Neural cell (in vitro differentiated cells): ENCODE data around the gene PPM1H. TPM values are rescaled to one million over a fixed set of nuclear protein-coding genes. Genes with fewer than 3 reads are reported as not detected.

Experiments used
- H2AFZ ChIP-seq: fragments of 200-600, 300-800 bp; sonication (generic), shearing (Covaris generic); 2 replicates; pipeline ENCODE4 v1.6.0; 2014; ENCODE audit warnings: low read depth, mild to moderate bottlenecking, antibody characterized with exemption, low read length, moderate library complexity
- H3F3A ChIP-seq: fragments of 200-600 bp; shearing (Covaris generic); 2 replicates; pipeline ENCODE4 v1.6.1; 2016; ENCODE audit warnings: mild to moderate bottlenecking, moderate library complexity, mixed read lengths, antibody characterized with exemption, low read length; ENCODE audit not compliant: insufficient read depth, poor library complexity, severe bottlenecking
- H3K27ac ChIP-seq: fragments of 200-600, 300-800 bp; sonication (generic), shearing (Covaris generic); 2 replicates; pipeline ENCODE4 v1.5.1; 2014; ENCODE audit warnings: mild to moderate bottlenecking, low read length, moderate library complexity
- H3K27me3 ChIP-seq: fragments of 300-800, 200-600 bp; sonication (generic), shearing (Covaris generic); 2 replicates; pipeline ENCODE4 v1.6.0; 2014; ENCODE audit warnings: mild to moderate bottlenecking, low read depth, low read length, moderate library complexity; ENCODE audit not compliant: insufficient read depth
- H3K36me3 ChIP-seq: fragments of 300-800, 200-600 bp; sonication (generic), shearing (Covaris generic); 2 replicates; pipeline ENCODE4 v1.5.1; 2014; ENCODE audit warnings: mild to moderate bottlenecking, antibody characterized with exemption, low read length, moderate library complexity; ENCODE audit not compliant: insufficient read depth
- H3K4me2 ChIP-seq: fragments of 300-800, 200-600 bp; sonication (generic), shearing (Covaris generic); 2 replicates; pipeline ENCODE4 v1.6.0; 2014; ENCODE audit warnings: mild to moderate bottlenecking, low read length
- H3K4me3 ChIP-seq: fragments of 300-800, 200-600 bp; sonication (generic), shearing (Covaris generic); 2 replicates; pipeline ENCODE4 v1.5.1; 2014; ENCODE audit warnings: mild to moderate bottlenecking, low read length, moderate library complexity
- H3K79me2 ChIP-seq: fragments of 200-600 bp; shearing (Covaris generic); replicated peaks from 2 replicates; pipeline ENCODE4 v1.6.0; 2014; ENCODE audit warnings: mild to moderate bottlenecking, low read length, moderate library complexity; ENCODE audit not compliant: insufficient read depth
- H3K9ac ChIP-seq: fragments of 300-800, 200-600 bp; sonication (generic), shearing (Covaris generic); 2 replicates; pipeline ENCODE4 v1.6.1; 2016; ENCODE audit warnings: mild to moderate bottlenecking, low read length, mixed read lengths
- H3K9me2 ChIP-seq: fragments of 200-600 bp; shearing (Covaris generic); 2 replicates; pipeline ENCODE4 v1.6.1; 2016; ENCODE audit warnings: mild to moderate bottlenecking, low read length, mixed read lengths; ENCODE audit not compliant: insufficient read depth
- H3K9me3 ChIP-seq: fragments of 200-600, 300-800 bp; sonication (generic), shearing (Covaris generic); 2 replicates; pipeline ENCODE4 v1.6.1; 2016; ENCODE audit warnings: mild to moderate bottlenecking, mixed run types, low read length, moderate library complexity, mixed read lengths
- H4K20me1 ChIP-seq: fragments of 200-600 bp; shearing (Covaris generic); 2 replicates; pipeline ENCODE4 v1.6.1; 2016; ENCODE audit warnings: mild to moderate bottlenecking, mixed run types; ENCODE audit not compliant: insufficient read depth
- EP300 ChIP-seq: fragments of 450-650 bp; conservative IDR thresholded peaks from 2 replicates; pipeline ENCODE4 v1.6.1; 2014; ENCODE audit warnings: antibody characterized with exemption, mild to moderate bottlenecking, moderate library complexity; ENCODE audit not compliant: poor library complexity, severe bottlenecking
- EZH2 ChIP-seq: fragments of 200-600, 300-800 bp; shearing (Covaris generic), sonication (generic); IDR thresholded peaks from 2 replicates; pipeline ENCODE4 v1.6.1; 2014; ENCODE audit warnings: antibody characterized with exemption, low read length, borderline replicate concordance, mild to moderate bottlenecking; ENCODE audit not compliant: insufficient read depth, poor library complexity, severe bottlenecking
- MXI1 ChIP-seq: fragments of 450-650 bp; conservative IDR thresholded peaks from 2 replicates; pipeline ENCODE4 v1.6.1; 2014; ENCODE audit warnings: antibody characterized with exemption, mild to moderate bottlenecking; ENCODE audit not compliant: poor library complexity, severe bottlenecking
- POLR2AphosphoS5 ChIP-seq: IDR thresholded peaks from 2 replicates; pipeline ENCODE4 v1.6.1; 2012
- RAD21 ChIP-seq: fragments of 450-650 bp; conservative IDR thresholded peaks from 2 replicates; pipeline ENCODE4 v1.6.1; 2014; ENCODE audit warnings: antibody characterized with exemption, mild to moderate bottlenecking, moderate library complexity
- SMC3 ChIP-seq: fragments of 450-650 bp; conservative IDR thresholded peaks from 2 replicates; pipeline ENCODE4 v1.6.1; 2014; ENCODE audit warnings: antibody characterized with exemption, mild to moderate bottlenecking, moderate library complexity; ENCODE audit not compliant: poor library complexity
- TAF1 ChIP-seq: IDR thresholded peaks from 2 replicates; pipeline ENCODE4 v1.6.1; 2012; ENCODE audit warnings: low read depth
- polyA plus RNA-seq: library from polyadenylated mRNA; depleted of rRNA; stranded (reverse); fragments of >200 nt; gene quantifications from 2 replicates; pipeline ENCODE4 v1.2.3, GENCODE V29; 2014
- TF ChIP-seq, protein P1 (sequence below): fragments of 450-650 bp; IDR thresholded peaks from 2 replicates; pipeline ENCODE4 v1.5.1; 2014; ENCODE audit warnings: antibody characterized with exemption, mild to moderate bottlenecking, moderate library complexity; ENCODE audit not compliant: poor library complexity, severe bottlenecking
- TF ChIP-seq, protein P2 (sequence below): IDR thresholded peaks from 2 replicates; pipeline ENCODE4 v1.6.1; 2012; ENCODE audit warnings: borderline replicate concordance

Gene PPM1H
- polyA plus RNA-seq, 1 donor from 2014 or later: 3.9 TPM

GRCh38 chr12:62787611-62788010 lies 147.3 kb downstream of the PPM1H start:
- no peaks in the 10 kb centered on the region for H4K20me1 ChIP-seq
- no peaks in the 10 kb centered on the region for H3F3A ChIP-seq
- H3K9me3 ChIP-seq: no peaks in the 10 kb centered on the region
- no peaks in the 10 kb centered on the region for H3K36me3 ChIP-seq
- TF ChIP-seq EZH2 (no peak), POLR2AphosphoS5 (no peak), SMC3 (no peak), RAD21 (no peak), TAF1 (no peak), MXI1 (no peak), EP300 (no peak)
- TF ChIP-seq, protein P1, sequence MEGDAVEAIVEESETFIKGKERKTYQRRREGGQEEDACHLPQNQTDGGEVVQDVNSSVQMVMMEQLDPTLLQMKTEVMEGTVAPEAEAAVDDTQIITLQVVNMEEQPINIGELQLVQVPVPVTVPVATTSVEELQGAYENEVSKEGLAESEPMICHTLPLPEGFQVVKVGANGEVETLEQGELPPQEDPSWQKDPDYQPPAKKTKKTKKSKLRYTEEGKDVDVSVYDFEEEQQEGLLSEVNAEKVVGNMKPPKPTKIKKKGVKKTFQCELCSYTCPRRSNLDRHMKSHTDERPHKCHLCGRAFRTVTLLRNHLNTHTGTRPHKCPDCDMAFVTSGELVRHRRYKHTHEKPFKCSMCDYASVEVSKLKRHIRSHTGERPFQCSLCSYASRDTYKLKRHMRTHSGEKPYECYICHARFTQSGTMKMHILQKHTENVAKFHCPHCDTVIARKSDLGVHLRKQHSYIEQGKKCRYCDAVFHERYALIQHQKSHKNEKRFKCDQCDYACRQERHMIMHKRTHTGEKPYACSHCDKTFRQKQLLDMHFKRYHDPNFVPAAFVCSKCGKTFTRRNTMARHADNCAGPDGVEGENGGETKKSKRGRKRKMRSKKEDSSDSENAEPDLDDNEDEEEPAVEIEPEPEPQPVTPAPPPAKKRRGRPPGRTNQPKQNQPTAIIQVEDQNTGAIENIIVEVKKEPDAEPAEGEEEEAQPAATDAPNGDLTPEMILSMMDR: no peak
- TF ChIP-seq, protein P2, sequence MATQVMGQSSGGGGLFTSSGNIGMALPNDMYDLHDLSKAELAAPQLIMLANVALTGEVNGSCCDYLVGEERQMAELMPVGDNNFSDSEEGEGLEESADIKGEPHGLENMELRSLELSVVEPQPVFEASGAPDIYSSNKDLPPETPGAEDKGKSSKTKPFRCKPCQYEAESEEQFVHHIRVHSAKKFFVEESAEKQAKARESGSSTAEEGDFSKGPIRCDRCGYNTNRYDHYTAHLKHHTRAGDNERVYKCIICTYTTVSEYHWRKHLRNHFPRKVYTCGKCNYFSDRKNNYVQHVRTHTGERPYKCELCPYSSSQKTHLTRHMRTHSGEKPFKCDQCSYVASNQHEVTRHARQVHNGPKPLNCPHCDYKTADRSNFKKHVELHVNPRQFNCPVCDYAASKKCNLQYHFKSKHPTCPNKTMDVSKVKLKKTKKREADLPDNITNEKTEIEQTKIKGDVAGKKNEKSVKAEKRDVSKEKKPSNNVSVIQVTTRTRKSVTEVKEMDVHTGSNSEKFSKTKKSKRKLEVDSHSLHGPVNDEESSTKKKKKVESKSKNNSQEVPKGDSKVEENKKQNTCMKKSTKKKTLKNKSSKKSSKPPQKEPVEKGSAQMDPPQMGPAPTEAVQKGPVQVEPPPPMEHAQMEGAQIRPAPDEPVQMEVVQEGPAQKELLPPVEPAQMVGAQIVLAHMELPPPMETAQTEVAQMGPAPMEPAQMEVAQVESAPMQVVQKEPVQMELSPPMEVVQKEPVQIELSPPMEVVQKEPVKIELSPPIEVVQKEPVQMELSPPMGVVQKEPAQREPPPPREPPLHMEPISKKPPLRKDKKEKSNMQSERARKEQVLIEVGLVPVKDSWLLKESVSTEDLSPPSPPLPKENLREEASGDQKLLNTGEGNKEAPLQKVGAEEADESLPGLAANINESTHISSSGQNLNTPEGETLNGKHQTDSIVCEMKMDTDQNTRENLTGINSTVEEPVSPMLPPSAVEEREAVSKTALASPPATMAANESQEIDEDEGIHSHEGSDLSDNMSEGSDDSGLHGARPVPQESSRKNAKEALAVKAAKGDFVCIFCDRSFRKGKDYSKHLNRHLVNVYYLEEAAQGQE: no peak
- no peaks in the 10 kb centered on the region for H3K9me2 ChIP-seq
- H3K4me3 ChIP-seq: no peak overlapping the region
- no peak overlapping the region for H2AFZ ChIP-seq
- no peak overlapping the region for H3K27ac ChIP-seq
- H3K27me3 ChIP-seq: no peaks in the 10 kb centered on the region
- no peak overlapping the region for H3K4me2 ChIP-seq
- H3K79me2 ChIP-seq: no peaks in the 10 kb centered on the region
- no peak overlapping the region for H3K9ac ChIP-seq

DNA sequence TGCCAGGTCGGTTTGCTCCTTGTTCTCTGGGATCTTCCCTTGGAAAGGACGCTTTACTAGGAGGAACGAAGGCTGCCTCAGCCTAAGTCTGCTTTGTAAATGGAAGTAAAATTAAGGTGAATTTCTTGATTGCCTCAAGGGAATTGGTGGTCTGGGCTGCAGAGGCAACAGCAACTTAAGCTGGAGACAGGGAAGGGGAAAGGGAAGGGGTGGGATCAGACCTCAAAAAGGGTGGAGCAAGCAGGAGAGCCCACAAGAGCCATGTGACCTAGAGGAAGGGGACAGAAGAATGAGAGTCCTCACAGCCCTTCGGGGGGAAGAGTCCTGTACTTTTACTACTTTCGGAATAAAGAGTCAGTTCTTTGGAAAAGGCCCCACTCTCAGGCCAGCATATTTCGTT lies 147.9 kb downstream of the PPM1H start:
- no peak overlapping the region for H3K9ac ChIP-seq
- no peaks in the 10 kb centered on the region for H3K36me3 ChIP-seq
- H3K27ac ChIP-seq: no peak overlapping the region
- H3K79me2 ChIP-seq: no peaks in the 10 kb centered on the region
- H3K9me3 ChIP-seq: no peaks in the 10 kb centered on the region
- no peaks in the 10 kb centered on the region for H3K9me2 ChIP-seq
- no peaks in the 10 kb centered on the region for H3K27me3 ChIP-seq
- no peak overlapping the region for H2AFZ ChIP-seq
- H4K20me1 ChIP-seq: no peaks in the 10 kb centered on the region
- H3K4me2 ChIP-seq: no peak overlapping the region
- TF ChIP-seq, protein P1: no peak
- TF ChIP-seq, protein P2: no peak
- TF ChIP-seq EZH2: no peak
- TF ChIP-seq TAF1: no peak
- TF ChIP-seq POLR2AphosphoS5: no peak
- TF ChIP-seq EP300: no peak
- H3K4me3 ChIP-seq: no peak overlapping the region
- no peaks in the 10 kb centered on the region for H3F3A ChIP-seq
